K562 (cell line): ENCODE data around the gene ALOXE3. TPM values are rescaled to one million over a fixed set of nuclear protein-coding genes. Genes with fewer than 3 reads are reported as not detected.

Experiments used
- ATAC-seq: fragments of 200-7000 bp; cut with Tn5 transposase; 3 replicates; pipeline ENCODE4 v1.9.1; 2020; ENCODE audit warnings: moderate library complexity
- BruUV-seq: library from RNA; stranded (reverse); fragments of 400-500 nt; replicated peaks from 2 replicates; lab custom pipeline; 2021; lab: Mats Ljungman, UMichigan
- CTCF ChIA-PET: fragments of 300-600 bp; formaldehyde crosslinking; extraction: SDS; loops from one replicate; lab custom pipeline; 2021; ENCODE audit warnings: low intra/inter-chr PET ratio; lab: Yijun Ruan, JAX
- POLR2A ChIA-PET: fragments of 300-600, 350-650 bp; sonication (Branson Sonifier 250); formaldehyde crosslinking; extraction: SDS; loops from one replicate; lab custom pipeline; 2021; ENCODE audit warnings: antibody characterized with exemption, inconsistent platforms; lab: Yijun Ruan, JAX
- DNase-seq, 4 experiments: peaks; one replicate each; pipeline versions ENCODE4 v3.0.0 to v3.0.0-alpha.2; 2011 to 2018; ENCODE audit warnings: low spot score in 3 of 4, mixed read lengths in 3 of 4; ENCODE audit errors: extremely low read depth in 1 of 4
- FAIRE-seq: peaks from 2 replicates; lab custom pipeline; 2011; peaks lifted over from hg19 to GRCh38; lab: Jason Lieb, UNC
- H2AFZ ChIP-seq: 2 replicates; pipeline ENCODE4 v1.6.0; 2011; ENCODE audit warnings: low read depth, low read length, control low read depth, inconsistent platforms
- H3K27ac ChIP-seq: fragments of 200-600 bp; 3 replicates; pipeline ENCODE4 v1.8.0; 2011; ENCODE audit warnings: low read depth, mild to moderate bottlenecking, control low read depth, inconsistent platforms, low read length, moderate library complexity, mixed read lengths; ENCODE audit errors: extremely low read depth
- H3K27me3 ChIP-seq, 2 experiments: fragments of 300-600 bp in 1 of 2; 2 replicates in 1 of 2; 3 replicates in 1 of 2; pipeline versions ENCODE4 v1.6.0 to v1.8.0; 2011; ENCODE audit warnings: inconsistent platforms in 2 of 2, low read length in 2 of 2, mild to moderate bottlenecking in 1 of 2, mixed read lengths in 1 of 2, moderate library complexity in 1 of 2; ENCODE audit not compliant: control insufficient read depth in 2 of 2, insufficient read depth in 2 of 2
- H3K36me3 ChIP-seq: fragments of 300-600 bp; 3 replicates; pipeline ENCODE4 v1.8.0; 2011; ENCODE audit warnings: mild to moderate bottlenecking, low read length, inconsistent platforms; ENCODE audit not compliant: control insufficient read depth, insufficient read depth
- H3K4me1 ChIP-seq, 2 experiments: fragments of 200-600 bp in 1 of 2; replicated peaks in 1 of 2; 2 replicates in 1 of 2; 3 replicates in 1 of 2; pipeline versions ENCODE4 v1.5.1 to v1.8.0; 2011; ENCODE audit warnings: inconsistent platforms in 2 of 2, low read length in 2 of 2, mild to moderate bottlenecking in 1 of 2, mixed read lengths in 1 of 2, moderate library complexity in 1 of 2; ENCODE audit not compliant: control insufficient read depth in 2 of 2, insufficient read depth in 2 of 2
- H3K4me2 ChIP-seq: 2 replicates; pipeline ENCODE4 v1.6.1; 2011; ENCODE audit warnings: low read length, control low read depth, inconsistent platforms, mixed read lengths; ENCODE audit not compliant: insufficient read depth
- H3K4me3 ChIP-seq: fragments of 200-600 bp; sonication (generic), shearing (Covaris generic); 2 replicates; pipeline ENCODE4 v1.5.1; 2016; ENCODE audit warnings: control low read depth, inconsistent platforms
- H3K79me2 ChIP-seq: fragments of 200-600 bp; 3 replicates; pipeline ENCODE4 v1.8.0; 2011; ENCODE audit warnings: low read length, inconsistent platforms; ENCODE audit not compliant: control insufficient read depth, insufficient read depth
- H3K9ac ChIP-seq, 2 experiments: 2 replicates each; pipeline versions ENCODE4 v1.6.0 to v1.6.1; 2011; ENCODE audit warnings: low read depth in 2 of 2, low read length in 2 of 2, control low read depth in 1 of 2, inconsistent platforms in 1 of 2, mild to moderate bottlenecking in 1 of 2, mixed read lengths in 1 of 2; ENCODE audit not compliant: insufficient read depth in 1 of 2
- H3K9me1 ChIP-seq: one replicate; pipeline ENCODE4 v1.6.0; 2011; ENCODE audit warnings: inconsistent platforms, mild to moderate bottlenecking, low read length, moderate library complexity; ENCODE audit not compliant: control insufficient read depth, insufficient read depth
- H3K9me3 ChIP-seq: replicated peaks from 2 replicates; pipeline ENCODE4 v1.5.1; 2011; ENCODE audit warnings: low read depth, low read length, inconsistent platforms; ENCODE audit not compliant: control insufficient read depth, insufficient read depth
- H4K20me1 ChIP-seq: replicated peaks from 2 replicates; pipeline ENCODE4 v1.6.1; 2011; ENCODE audit warnings: low read length, inconsistent platforms, mixed read lengths; ENCODE audit not compliant: control insufficient read depth, insufficient read depth
- ATF3 ChIP-seq, 2 experiments: fragments of 450-650 bp in 1 of 2; sonication (generic) in 1 of 2; formaldehyde crosslinking in 1 of 2; IDR thresholded peaks in 1 of 2; conservative IDR thresholded peaks in 1 of 2; 2 replicates each; pipeline versions ENCODE4 v1.6.1 to v1.8.1; 2016 to 2023; ENCODE audit warnings: mild to moderate bottlenecking in 2 of 2, moderate library complexity in 2 of 2, inconsistent platforms in 1 of 2, missing genetic modification reagents in 1 of 2
- ATF4 ChIP-seq: fragments of 450-650 bp; formaldehyde crosslinking; IDR thresholded peaks from 2 replicates; pipeline ENCODE4 v1.4.0; 2022; ENCODE audit warnings: mild to moderate bottlenecking, moderate library complexity
- ATF7 ChIP-seq: fragments of 450-650 bp; IDR thresholded peaks from 2 replicates; pipeline ENCODE4 v1.7.1; 2014; ENCODE audit warnings: mild to moderate bottlenecking, moderate library complexity
- FOS ChIP-seq: IDR thresholded peaks from 3 replicates; pipeline ENCODE4 v1.6.1; 2011; ENCODE audit not compliant: insufficient read length; ENCODE audit errors: extremely low read depth
- LCOR ChIP-seq: sonication (generic); formaldehyde crosslinking; IDR thresholded peaks from 2 replicates; pipeline ENCODE4 v1.8.0; 2022; ENCODE audit warnings: mild to moderate bottlenecking, missing genetic modification reagents
- MIER1 ChIP-seq: fragments of 450-650 bp; IDR thresholded peaks from 2 replicates; pipeline ENCODE4 v1.6.1; 2016; ENCODE audit warnings: antibody characterized with exemption, mild to moderate bottlenecking, low read depth
- RBFOX2 ChIP-seq: fragments of 200-400 bp; formaldehyde crosslinking; IDR thresholded peaks from 2 replicates; pipeline ENCODE4 v1.6.1; 2017; ENCODE audit warnings: low read depth, mild to moderate bottlenecking, low read length, moderate library complexity
- RBM15 ChIP-seq: fragments of 200-400 bp; formaldehyde crosslinking; IDR thresholded peaks from 2 replicates; pipeline ENCODE4 v1.6.1; 2018; ENCODE audit warnings: mild to moderate bottlenecking, low read length, moderate library complexity; ENCODE audit not compliant: insufficient read depth
- SMC3 ChIP-seq: conservative IDR thresholded peaks from 2 replicates; pipeline ENCODE4 v1.6.1; 2011; ENCODE audit warnings: low read depth, low read length, improper control_type of control experiment; ENCODE audit not compliant: insufficient read depth
- TCF15 ChIP-seq: fragments of 250-450 bp; sonication (Bioruptor Pico); IDR thresholded peaks from 2 replicates; pipeline ENCODE4 v1.8.0; 2022; ENCODE audit warnings: moderate library complexity, mild to moderate bottlenecking, inconsistent platforms
- THAP7 ChIP-seq: fragments of 250-450 bp; sonication (Bioruptor Pico); IDR thresholded peaks from 2 replicates; pipeline ENCODE4 v1.5.0; 2021
- ZKSCAN3 ChIP-seq: fragments of 250-450 bp; sonication (Bioruptor Pico); IDR thresholded peaks from 2 replicates; pipeline ENCODE4 v1.4.0; 2020
- ZNF134 ChIP-seq: fragments of 250-450 bp; sonication (Bioruptor Pico); conservative IDR thresholded peaks from 2 replicates; pipeline ENCODE4 v1.4.0; 2020
- ZNF592 ChIP-seq: fragments of 450-650 bp; IDR thresholded peaks from 2 replicates; pipeline ENCODE4 v1.6.1; 2017; ENCODE audit warnings: antibody characterized with exemption, mild to moderate bottlenecking
- WGBS: fragments of 100-300 bp; shearing (Covaris generic); methylation state at CpG from one replicate; pipeline ENCODE4 v1.1.6; 2016; ENCODE audit warnings: low coverage, mixed read lengths; ENCODE audit not compliant: insufficient coverage; ENCODE audit errors: missing lambda C conversion rate; 5-methylcytosine and 5-hydroxymethylcytosine counted together
- in situ Hi-C: fragments of 300-500 bp; cut with MboI; formaldehyde crosslinking; loops from 4 replicates; pipeline ENCODE4 v1.15.0; 2018; ENCODE audit warnings: inconsistent platforms, mixed read lengths
- intact Hi-C: fragments of 100-400 bp; cut with micrococcal nuclease; formaldehyde crosslinking; loops from 2 replicates; pipeline ENCODE4 v1.14.2; 2022
- polyA plus RNA-seq, 8 experiments: library from polyadenylated mRNA; depleted of rRNA in 4 of 8; stranded (reverse) in 5 of 8; unstranded in 3 of 8; fragments of >200 nt; fragmentation: Nextera tagmentation in 2 of 8; fragmentation: Illumina TruSeq in 1 of 8; extraction: Ambion mirVana in 2 of 8; extraction: Trizol in 1 of 8; gene quantifications; 2 replicates each; pipeline versions ENCODE4 v1.2.1 to v1.2.3, GENCODE V29; 2011 to 2014; ENCODE audit warnings: inconsistent platforms in 1 of 8, missing spikeins in 1 of 8
- total RNA-seq, 7 experiments: library from RNA; depleted of rRNA in 6 of 7; stranded (reverse); fragments of >200 nt in 6 of 7; fragmentation: Illumina TruSeq in 2 of 7; extraction: Trizol in 2 of 7; gene quantifications; 2 replicates each; pipeline versions ENCODE4 v1.2.1 to v1.2.3, GENCODE V29; 2011 to 2021; ENCODE audit warnings: low replicate concordance in 1 of 7

The ALOXE3 gene
- total and polyA plus RNA-seq, 9 of the 15 experiments (the other 6 are each of a cell fraction or from before 2014, with no cell fraction given): 0.04 TPM; not detected in 8

GRCh38 chr17:8162233-8162996, 44.1 kb upstream of the ALOXE3 start, which contains the start of gene VAMP2:
TSS of gene VAMP2 (minus strand) at chr17:8162948. CDS start at chr17:8162879, 69 bp downstream.
- ATAC-seq (peak; percentile 60), FAIRE-seq (no peak), DNase-seq (peak in 3 of 4 experiments; percentile 54 to 69 (median 59))
- BruUV-seq: no TSS peak
- Histone ChIP-seq H3K9me1 (peaks cover 5% of the 10 kb centered on the region), H3K9ac (peak within 1 kb of the TSS; percentile 96 to 98), H3K27me3 (no peaks in the 10 kb centered on the region), H3K36me3 (peaks cover 29% of the 10 kb centered on the region; the same call in 2 of the 3 replicates), H3K27ac (peak within 1 kb of the TSS; percentile 97), H3K9me3 (no peaks in the 10 kb centered on the region), H3K79me2 (peaks cover 31% of the 10 kb centered on the region), H3K4me2 (peak within 1 kb of the TSS; percentile 94), H2AFZ (peak within 1 kb of the TSS; percentile 81), H3K4me3 (peak within 1 kb of the TSS; percentile 97), H3K4me1 (peaks cover 34 to 50% of the 10 kb centered on the region in 2 experiments), H4K20me1 (0 out of 2 replicates have a peak, but pooled peaks cover 12% of the 10 kb centered on the region)
- WGBS: 0% methylated on average over 36 of the region's 75 CpGs
- ChIA-PET CTCF (interaction anchor here (1.1 kb wide), 1 partner anchor 24 kb away, joined by 3 read pairs; no protein-coding TSS in a partner anchor), POLR2A (interaction anchor here (1.0 kb wide), 1 partner anchor 8 kb away, joined by 3 read pairs; no protein-coding TSS in a partner anchor)
- in situ Hi-C loops: no loop called here
- intact Hi-C loops: no loop called here
- TF ChIP-seq ZKSCAN3 (CRISPR knock-in tag): no peak
- no peak for TF ChIP-seq MIER1
- no peak for TF ChIP-seq TCF15 (CRISPR knock-in tag)
- TF ChIP-seq FOS: no peak
- TF ChIP-seq ATF4 (CRISPR knock-in tag): no peak
- TF ChIP-seq ATF7: no peak; the same call in 1 of the 2 replicates
- no peak for TF ChIP-seq SMC3
- TF ChIP-seq RBM15: no peak
- no peak for TF ChIP-seq LCOR (CRISPR knock-in tag)
- TF ChIP-seq ZNF134 (CRISPR knock-in tag): no peak
- TF ChIP-seq RBFOX2: peak; percentile 84
- peak; percentile 58; the same call in 1 of the 2 replicates for TF ChIP-seq THAP7
- peak; percentile 64 for TF ChIP-seq ZNF592
- TF ChIP-seq ATF3 (IDR thresholded peaks at IDR 0.05): no peak
- TF ChIP-seq ATF3 (CRISPR knock-in tag; conservative IDR thresholded peaks at IDR 0.05): no peak
